Measurements from ENCODE around the gene ACSM6. TPM values are rescaled to one million over a fixed set of nuclear protein-coding genes. Genes with fewer than 3 reads are reported as not detected.
"Not testable (repeated sequence)": the region's sequence is repeated elsewhere in the genome, so short reads cannot be mapped to it uniquely, and the experiment has no call there.

The ACSM6 gene
- total RNA-seq, 1 donor from 2014 or later: not detected

DNA sequence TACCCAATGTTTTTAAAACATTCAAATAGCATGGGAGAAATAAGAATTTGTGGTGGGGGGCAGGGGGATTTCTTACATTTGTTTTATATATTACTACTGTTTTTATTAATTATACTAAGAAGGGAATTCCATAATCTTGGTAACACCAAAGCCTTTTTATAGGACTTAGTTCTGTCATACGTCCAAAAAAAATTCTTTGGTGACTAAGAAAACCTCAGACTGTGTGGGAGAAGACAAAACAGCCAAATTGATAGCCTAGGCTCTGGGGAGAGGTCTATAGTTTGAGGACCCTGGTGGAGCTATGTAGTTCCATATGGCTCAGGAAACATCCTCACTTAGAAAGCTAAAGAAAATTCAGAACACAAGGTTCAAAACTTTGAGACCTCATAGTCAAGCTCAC is 23.4 kb downstream of the ACSM6 start:
- H3K27me3 Mint-ChIP-seq (ENCODE audit: low read depth): no peaks in the 10 kb centered on the region
- DNase-seq (ENCODE audit: low read depth, low spot score): no peak
- peaks cover 4% of the 10 kb centered on the region for H3K4me1 Mint-ChIP-seq
- H3K36me3 Mint-ChIP-seq (ENCODE audit: low read depth): peaks cover 26% of the 10 kb centered on the region
- no peak overlapping the region for H3K4me3 Mint-ChIP-seq
- no peak overlapping the region for H3K27ac Mint-ChIP-seq (ENCODE audit: unreplicated experiment)
- TF ChIP-seq, protein P1, sequence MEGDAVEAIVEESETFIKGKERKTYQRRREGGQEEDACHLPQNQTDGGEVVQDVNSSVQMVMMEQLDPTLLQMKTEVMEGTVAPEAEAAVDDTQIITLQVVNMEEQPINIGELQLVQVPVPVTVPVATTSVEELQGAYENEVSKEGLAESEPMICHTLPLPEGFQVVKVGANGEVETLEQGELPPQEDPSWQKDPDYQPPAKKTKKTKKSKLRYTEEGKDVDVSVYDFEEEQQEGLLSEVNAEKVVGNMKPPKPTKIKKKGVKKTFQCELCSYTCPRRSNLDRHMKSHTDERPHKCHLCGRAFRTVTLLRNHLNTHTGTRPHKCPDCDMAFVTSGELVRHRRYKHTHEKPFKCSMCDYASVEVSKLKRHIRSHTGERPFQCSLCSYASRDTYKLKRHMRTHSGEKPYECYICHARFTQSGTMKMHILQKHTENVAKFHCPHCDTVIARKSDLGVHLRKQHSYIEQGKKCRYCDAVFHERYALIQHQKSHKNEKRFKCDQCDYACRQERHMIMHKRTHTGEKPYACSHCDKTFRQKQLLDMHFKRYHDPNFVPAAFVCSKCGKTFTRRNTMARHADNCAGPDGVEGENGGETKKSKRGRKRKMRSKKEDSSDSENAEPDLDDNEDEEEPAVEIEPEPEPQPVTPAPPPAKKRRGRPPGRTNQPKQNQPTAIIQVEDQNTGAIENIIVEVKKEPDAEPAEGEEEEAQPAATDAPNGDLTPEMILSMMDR (conservative IDR thresholded peaks at IDR 0.05): no peak
- peaks cover 8% of the 10 kb centered on the region for H3K9me3 Mint-ChIP-seq

DNA sequence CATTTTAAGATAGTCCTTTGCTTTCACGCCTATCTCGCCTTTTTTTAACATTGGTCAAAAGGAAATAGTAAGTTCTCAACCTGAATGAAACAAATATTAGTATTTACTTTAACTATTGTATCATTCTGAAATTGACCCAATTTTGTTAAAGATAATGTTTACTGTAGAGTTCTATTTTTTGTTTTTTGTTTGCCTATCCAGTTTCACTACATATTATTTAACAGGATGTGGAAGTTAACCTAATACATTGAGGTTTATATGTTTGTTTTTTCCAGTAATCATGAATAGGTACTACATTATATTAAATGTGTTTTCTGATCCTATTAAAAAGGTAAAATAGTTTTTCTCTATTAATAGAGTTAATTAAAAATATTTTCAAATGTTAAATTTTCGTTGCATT is 26.5 kb downstream of the ACSM6 start:
- Mint-ChIP-seq H3K27me3 (ENCODE audit: low read depth) (no peaks in the 10 kb centered on the region), H3K27ac (ENCODE audit: unreplicated experiment) (no peak overlapping the region), H3K36me3 (ENCODE audit: low read depth) (peaks cover 27% of the 10 kb centered on the region), H3K4me3 (no peak overlapping the region), H3K9me3 (peaks cover 11% of the 10 kb centered on the region), H3K4me1 (no peaks in the 10 kb centered on the region)
- TF ChIP-seq, protein P1 (conservative IDR thresholded peaks at IDR 0.05): no peak
- no peak for DNase-seq (ENCODE audit: low read depth, low spot score)

DNA sequence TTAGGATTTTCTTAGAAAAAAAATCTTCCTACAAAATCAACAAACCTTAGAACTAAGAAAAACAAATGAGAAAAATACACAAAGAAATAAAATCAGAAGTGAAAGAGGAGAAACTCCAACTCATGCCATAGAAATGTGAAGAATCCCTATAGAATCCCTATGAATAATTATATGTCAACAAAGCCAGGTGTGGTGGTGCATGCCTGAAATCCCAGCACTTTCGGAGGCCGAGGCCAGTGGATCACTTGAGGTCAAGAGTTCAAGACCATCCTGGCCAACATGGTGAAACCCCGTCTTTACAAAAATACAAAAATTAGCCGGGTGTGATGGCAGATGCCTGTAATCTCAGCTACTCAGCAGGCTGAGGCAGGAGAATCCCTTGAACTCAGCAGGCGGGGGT is 27.1 kb downstream of the ACSM6 start:
- Mint-ChIP-seq H3K4me1 (no peaks in the 10 kb centered on the region), H3K27me3 (ENCODE audit: low read depth) (no peaks in the 10 kb centered on the region), H3K36me3 (ENCODE audit: low read depth) (peaks cover 26% of the 10 kb centered on the region), H3K27ac (ENCODE audit: unreplicated experiment) (no peak overlapping the region), H3K4me3 (no peak overlapping the region), H3K9me3 (peaks cover 10% of the 10 kb centered on the region)
- TF ChIP-seq, protein P1 (conservative IDR thresholded peaks at IDR 0.05): no peak
- DNase-seq (ENCODE audit: low read depth, low spot score): no peak

DNA sequence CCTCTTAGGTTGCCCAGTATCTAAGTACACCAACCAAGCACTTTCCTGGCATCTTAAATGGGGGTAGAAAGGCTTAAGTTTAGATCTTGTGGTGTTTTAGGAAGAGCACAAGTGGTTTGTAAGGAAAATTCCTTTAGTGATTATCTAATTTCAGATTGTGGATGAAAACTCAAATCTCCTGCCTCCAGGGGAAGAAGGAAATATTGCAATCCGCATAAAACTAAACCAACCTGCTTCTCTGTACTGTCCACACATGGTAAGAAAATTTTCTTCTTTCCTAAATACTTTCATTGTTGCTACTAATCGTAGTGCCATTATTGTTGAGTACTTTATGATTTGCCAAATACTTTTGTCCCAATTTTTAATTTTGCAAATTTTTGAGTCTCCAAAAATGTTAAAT is 31.1 kb downstream of the ACSM6 start:
- Mint-ChIP-seq H3K4me3 (no peak overlapping the region), H3K36me3 (ENCODE audit: low read depth) (peaks cover 12% of the 10 kb centered on the region), H3K27me3 (ENCODE audit: low read depth) (no peaks in the 10 kb centered on the region), H3K27ac (ENCODE audit: unreplicated experiment) (no peak overlapping the region), H3K9me3 (peaks cover 3% of the 10 kb centered on the region), H3K4me1 (peaks cover 12% of the 10 kb centered on the region)
- no peak for DNase-seq (ENCODE audit: low read depth, low spot score)
- TF ChIP-seq, protein P1 (conservative IDR thresholded peaks at IDR 0.05): peak; percentile 35

DNA sequence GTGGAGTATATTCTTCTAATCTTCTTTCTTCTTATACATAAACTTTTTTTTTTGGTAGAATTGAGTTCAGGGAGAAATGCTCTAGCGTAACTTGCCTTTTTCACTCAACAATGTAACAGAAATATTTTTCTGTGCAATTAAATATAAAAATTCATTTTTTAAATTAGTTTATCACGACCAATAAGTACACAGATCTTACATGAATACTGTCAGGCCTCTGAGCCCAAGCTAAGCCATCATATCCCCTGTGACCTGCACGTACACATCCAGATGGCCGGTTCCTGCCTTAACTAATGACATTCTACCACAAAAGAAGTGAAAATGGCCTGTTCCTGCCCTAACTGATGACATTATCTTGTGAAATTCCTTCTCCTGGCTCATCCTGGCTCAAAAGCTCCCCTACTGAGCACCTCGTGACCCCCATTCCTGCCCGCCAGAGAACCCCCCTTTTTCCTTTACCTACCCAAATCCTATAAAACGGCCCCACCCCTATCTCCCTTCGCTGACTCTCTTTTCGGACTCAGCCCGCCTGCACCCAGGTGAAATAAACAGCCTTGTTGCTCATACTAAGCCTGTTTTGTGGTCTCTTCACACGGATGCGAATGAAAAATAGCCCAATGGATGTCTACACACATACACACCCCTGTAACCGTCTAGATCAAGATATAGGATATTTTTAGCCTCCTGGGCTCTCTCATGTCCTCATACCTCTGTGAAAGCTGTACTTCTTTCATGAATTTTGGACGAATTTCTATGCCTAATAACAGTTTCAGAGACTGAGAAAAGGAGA is 35.1 kb downstream of the ACSM6 start:
- not testable (repeated sequence) for H3K36me3 Mint-ChIP-seq (ENCODE audit: low read depth); H3K9me3 Mint-ChIP-seq; DNase-seq (ENCODE audit: low read depth, low spot score); H3K27me3 Mint-ChIP-seq (ENCODE audit: low read depth); H3K27ac Mint-ChIP-seq (ENCODE audit: unreplicated experiment)
- Mint-ChIP-seq H3K4me3 (peak overlapping the region; percentile 82), H3K4me1 (peaks cover 25% of the 10 kb centered on the region)
